HFF-Myc (cell line): ENCODE measurements around the gene TRIM17.

Source experiments
- DNase-seq: peaks from one replicate; pipeline ENCODE4 v3.0.0-alpha.2; 2011; ENCODE audit warnings: low read depth; ENCODE audit errors: extremely low read depth
- H3K4me3 ChIP-seq: replicated peaks from 2 replicates; pipeline ENCODE4 v1.5.1; 2011; ENCODE audit warnings: low read depth, mild to moderate bottlenecking, control low read depth, low read length
- TF ChIP-seq, protein P1 (sequence below): IDR thresholded peaks from 2 replicates; pipeline ENCODE4 v1.5.1; 2012; ENCODE audit warnings: mild to moderate bottlenecking, low read depth, low read length, control low read depth; ENCODE audit errors: missing control alignments

TRIM17 gene

GRCh38 chr1:228370941-228371740, 45.5 kb downstream of the TRIM17 start:
- H3K4me3 ChIP-seq: no peak overlapping the region
- TF ChIP-seq, protein P1, sequence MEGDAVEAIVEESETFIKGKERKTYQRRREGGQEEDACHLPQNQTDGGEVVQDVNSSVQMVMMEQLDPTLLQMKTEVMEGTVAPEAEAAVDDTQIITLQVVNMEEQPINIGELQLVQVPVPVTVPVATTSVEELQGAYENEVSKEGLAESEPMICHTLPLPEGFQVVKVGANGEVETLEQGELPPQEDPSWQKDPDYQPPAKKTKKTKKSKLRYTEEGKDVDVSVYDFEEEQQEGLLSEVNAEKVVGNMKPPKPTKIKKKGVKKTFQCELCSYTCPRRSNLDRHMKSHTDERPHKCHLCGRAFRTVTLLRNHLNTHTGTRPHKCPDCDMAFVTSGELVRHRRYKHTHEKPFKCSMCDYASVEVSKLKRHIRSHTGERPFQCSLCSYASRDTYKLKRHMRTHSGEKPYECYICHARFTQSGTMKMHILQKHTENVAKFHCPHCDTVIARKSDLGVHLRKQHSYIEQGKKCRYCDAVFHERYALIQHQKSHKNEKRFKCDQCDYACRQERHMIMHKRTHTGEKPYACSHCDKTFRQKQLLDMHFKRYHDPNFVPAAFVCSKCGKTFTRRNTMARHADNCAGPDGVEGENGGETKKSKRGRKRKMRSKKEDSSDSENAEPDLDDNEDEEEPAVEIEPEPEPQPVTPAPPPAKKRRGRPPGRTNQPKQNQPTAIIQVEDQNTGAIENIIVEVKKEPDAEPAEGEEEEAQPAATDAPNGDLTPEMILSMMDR: no peak
- DNase-seq: no peak

DNA sequence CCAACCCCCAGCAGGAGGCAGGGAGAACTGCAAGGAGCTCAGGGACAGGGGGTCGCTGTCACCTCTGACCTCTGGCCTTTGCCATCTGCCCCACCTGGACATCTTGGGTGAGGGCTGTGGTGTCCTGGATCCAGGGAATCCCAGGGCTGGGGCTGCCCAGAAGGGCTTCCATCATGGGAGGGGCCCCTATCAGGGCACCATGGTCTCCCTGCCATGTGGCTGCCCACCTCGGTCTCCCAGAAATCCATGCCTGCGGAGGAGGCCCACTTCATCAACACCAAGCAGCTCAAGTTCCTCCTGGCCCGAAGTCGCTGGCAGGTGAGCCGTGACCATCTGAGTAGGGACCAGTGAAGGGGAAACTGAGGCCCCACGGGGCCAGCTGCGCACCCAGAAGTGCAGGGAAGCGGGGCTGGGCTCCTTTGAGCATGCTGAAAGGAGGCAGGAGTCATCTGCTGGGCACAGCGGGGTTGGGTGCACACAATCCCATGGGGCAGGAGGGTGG, 46.2 kb downstream of the TRIM17 start:
- DNase-seq: no peak
- no peak overlapping the region for H3K4me3 ChIP-seq
- TF ChIP-seq, protein P1: no peak

GRCh38 chr1:228369608-228370438, 46.8 kb downstream of the TRIM17 start:
- TF ChIP-seq, protein P1: no peak
- H3K4me3 ChIP-seq: no peak overlapping the region
- no peak for DNase-seq

- TF ChIP-seq, protein P1: no peak
- H3K4me3 ChIP-seq: no peak overlapping the region
- DNase-seq: no peak
Measured at GRCh38 chr1:228368801-228369607, 47.7 kb downstream of the TRIM17 start.

DNA sequence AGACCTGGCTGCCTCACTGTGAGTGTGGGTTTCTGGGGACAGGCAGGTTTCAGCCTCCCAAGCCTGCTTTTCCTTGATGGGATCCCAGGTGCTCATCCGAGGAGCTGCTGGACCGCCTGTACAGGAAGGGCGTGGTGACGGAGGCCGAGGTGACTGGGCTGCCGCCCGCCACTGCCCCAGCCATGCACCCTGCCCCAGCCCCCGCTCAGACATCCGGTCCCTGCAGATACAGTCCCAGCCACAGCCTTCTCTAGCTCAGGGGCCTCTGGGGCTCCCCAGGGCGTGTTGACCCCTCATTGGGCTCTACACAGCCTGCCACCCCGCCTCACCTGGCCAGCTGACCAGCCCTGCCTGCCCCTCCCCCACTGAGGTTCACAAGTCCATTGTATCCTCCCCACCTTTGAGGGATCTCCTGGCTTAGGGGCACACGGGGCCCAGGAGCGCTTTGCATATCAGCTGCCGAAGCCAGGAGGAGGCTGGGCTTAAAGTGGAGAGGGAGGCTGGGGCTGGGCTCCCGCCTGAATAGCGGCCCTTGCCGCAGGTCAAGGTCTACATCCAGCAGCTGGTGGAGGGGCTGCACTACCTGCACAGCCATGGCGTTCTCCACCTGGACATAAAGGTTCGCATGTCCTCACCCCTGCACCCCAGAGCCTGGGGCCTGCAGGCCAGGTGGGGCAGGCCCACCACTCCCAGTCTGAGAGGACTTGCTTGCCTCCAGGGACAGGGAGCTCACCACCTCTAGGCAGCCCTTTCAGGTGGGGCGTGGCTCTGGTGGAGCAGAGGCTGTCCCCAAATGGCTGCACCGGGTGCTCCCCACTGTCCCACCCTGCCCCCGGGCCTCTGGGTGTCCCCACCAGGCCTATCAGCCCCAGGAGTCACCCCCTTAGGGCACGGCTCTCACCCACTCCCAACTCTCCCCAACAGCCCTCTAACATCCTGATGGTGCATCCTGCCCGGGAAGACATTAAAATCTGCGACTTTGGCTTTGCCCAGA, 48.6 kb downstream of the TRIM17 start:
- DNase-seq: no peak

More for the DNA sequence above, 48.6 kb downstream of the TRIM17 start:
- TF ChIP-seq, protein P1: no peak
- no peak overlapping the region for H3K4me3 ChIP-seq
